Gastrocnemius medialis (tissue), 4 donors: ENCODE results near the gene MRPL10. TPM values are rescaled to one million over a fixed set of nuclear protein-coding genes. Genes with fewer than 3 reads are reported as not detected.

Experiments
- ATAC-seq, 2 donors: fragments of 150-250 bp; one replicate each; pipeline ENCODE4 v1.9.1; 2016
- DNase-seq, 2 donors: peaks; one replicate each; pipeline ENCODE4 v3.0.0-alpha.2; 2019
- H3K27ac ChIP-seq, 4 donors: fragments of 200-600 bp; sonication (generic); 1 replicate in 1 of 4; 2 replicates in 3 of 4; pipeline ENCODE4 v1.5.1; 2016 to 2018; ENCODE audit warnings: mild to moderate bottlenecking in 2 of 4, moderate library complexity in 1 of 4
- H3K27me3 ChIP-seq, 3 donors: fragments of 200-600 bp; sonication (generic) in 2 of 3; 1 replicate in 1 of 3; 2 replicates in 2 of 3; pipeline versions ENCODE4 v1.5.1 to v1.6.0; 2016 to 2019; ENCODE audit warnings: mild to moderate bottlenecking in 1 of 3, moderate library complexity in 1 of 3
- H3K36me3 ChIP-seq, 2 donors: fragments of 200-600 bp; sonication (generic) in 1 of 2; one replicate each; pipeline ENCODE4 v1.5.1; 2017 to 2018
- H3K4me1 ChIP-seq, 2 donors: fragments of 200-600 bp; sonication (generic) in 1 of 2; one replicate each; pipeline ENCODE4 v1.5.1; 2016 to 2017; ENCODE audit warnings: mild to moderate bottlenecking in 2 of 2
- H3K4me3 ChIP-seq, 4 donors: fragments of 200-600 bp; sonication (generic) in 3 of 4; 1 replicate in 1 of 4; 2 replicates in 3 of 4; pipeline ENCODE4 v1.5.1; 2016 to 2019; ENCODE audit warnings: mild to moderate bottlenecking in 2 of 4
- H3K9me3 ChIP-seq, 3 donors: fragments of 200-600 bp; sonication (generic) in 2 of 3; 1 replicate in 1 of 3; 2 replicates in 2 of 3; pipeline ENCODE4 v1.5.1; 2016 to 2019
- POLR2A ChIP-seq, 2 donors: fragments of 450-650 bp; IDR thresholded peaks; one replicate each; pipeline ENCODE4 v1.6.1; 2017; ENCODE audit warnings: antibody characterized with exemption in 2 of 2, mild to moderate bottlenecking in 2 of 2, moderate library complexity in 2 of 2
- in situ Hi-C, 4 donors: fragments of 200-750 bp; cut with MboI; loops; one replicate each; pipeline versions ENCODE4 v1.15.0 to v1.8.0; 2017; ENCODE audit warnings: low sequenced_read_pairs in 4 of 4
- intact Hi-C: fragments of 100-400 bp; cut with DNase I; formaldehyde crosslinking; loops from one replicate; pipeline ENCODE4 v1.15.1; 2023; ENCODE audit warnings: low total_unique reads
- total RNA-seq, 4 donors: library from RNA; depleted of rRNA; stranded (reverse); fragments of >200 nt; gene quantifications; one replicate each; pipeline versions ENCODE4 v1.1.0 to v1.2.3, GENCODE V29; 2016
- TF ChIP-seq, protein P1 (sequence below), 5 experiments: fragments of 450-650 bp in 3 of 5; fragments of 200-600 bp in 2 of 5; sonication (generic) in 2 of 5; IDR thresholded peaks in 4 of 5; conservative IDR thresholded peaks in 1 of 5; 1 replicate in 4 of 5; 2 replicates in 1 of 5; pipeline ENCODE4 v1.5.1; 2016 to 2019; ENCODE audit warnings: antibody characterized with exemption in 5 of 5, mild to moderate bottlenecking in 3 of 5, moderate library complexity in 3 of 5

MRPL10 gene
- total RNA-seq, 4 donors from 2014 or later, result 38.6 to 76.5 (median 49.6) TPM

DNA sequence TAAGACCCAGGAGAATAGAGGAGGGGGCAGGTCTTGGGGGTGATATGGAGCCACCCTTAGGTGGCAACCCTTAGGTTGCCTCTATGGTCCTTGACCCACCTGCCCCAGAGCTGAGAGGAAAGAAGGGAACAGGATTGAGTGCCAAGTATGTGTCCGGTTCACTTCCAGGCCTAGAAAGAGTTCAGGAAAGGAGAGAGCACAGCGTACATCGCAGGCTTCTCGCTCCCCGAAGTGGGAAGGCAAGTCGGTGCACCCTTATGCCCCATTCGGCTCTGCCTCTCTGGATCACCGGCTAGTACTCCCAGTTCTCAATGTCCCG lies 19.0 kb upstream of the MRPL10 start:
- DNase-seq, result no peak
- peaks cover 89 to 98% (median 97%) of the 10 kb centered on the region in 3 donors for H3K27me3 ChIP-seq
- no peaks in the 10 kb centered on the region for H3K36me3 ChIP-seq
- H3K9me3 ChIP-seq, result no peaks in the 10 kb centered on the region
- peaks cover 5 to 16% of the 10 kb centered on the region in 2 donors for H3K4me1 ChIP-seq
- H3K27ac ChIP-seq, result no peak overlapping the region
- H3K4me3 ChIP-seq, result peak overlapping the region in 2 of 4 donors; percentile 38 to 43
- in situ Hi-C loops, result no loop called here
- ATAC-seq, result no peak
- intact Hi-C loops, result no loop called here
- no peak for TF ChIP-seq POLR2A (IDR thresholded peaks at IDR 0.05)
- TF ChIP-seq, protein P1, sequence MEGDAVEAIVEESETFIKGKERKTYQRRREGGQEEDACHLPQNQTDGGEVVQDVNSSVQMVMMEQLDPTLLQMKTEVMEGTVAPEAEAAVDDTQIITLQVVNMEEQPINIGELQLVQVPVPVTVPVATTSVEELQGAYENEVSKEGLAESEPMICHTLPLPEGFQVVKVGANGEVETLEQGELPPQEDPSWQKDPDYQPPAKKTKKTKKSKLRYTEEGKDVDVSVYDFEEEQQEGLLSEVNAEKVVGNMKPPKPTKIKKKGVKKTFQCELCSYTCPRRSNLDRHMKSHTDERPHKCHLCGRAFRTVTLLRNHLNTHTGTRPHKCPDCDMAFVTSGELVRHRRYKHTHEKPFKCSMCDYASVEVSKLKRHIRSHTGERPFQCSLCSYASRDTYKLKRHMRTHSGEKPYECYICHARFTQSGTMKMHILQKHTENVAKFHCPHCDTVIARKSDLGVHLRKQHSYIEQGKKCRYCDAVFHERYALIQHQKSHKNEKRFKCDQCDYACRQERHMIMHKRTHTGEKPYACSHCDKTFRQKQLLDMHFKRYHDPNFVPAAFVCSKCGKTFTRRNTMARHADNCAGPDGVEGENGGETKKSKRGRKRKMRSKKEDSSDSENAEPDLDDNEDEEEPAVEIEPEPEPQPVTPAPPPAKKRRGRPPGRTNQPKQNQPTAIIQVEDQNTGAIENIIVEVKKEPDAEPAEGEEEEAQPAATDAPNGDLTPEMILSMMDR (IDR thresholded peaks at IDR 0.05 in 4 of 5, conservative IDR thresholded peaks at IDR 0.05 in 1 of 5), result no peak

- no peaks in the 10 kb centered on the region for H3K9me3 ChIP-seq
- H3K36me3 ChIP-seq, result no peaks in the 10 kb centered on the region
- in situ Hi-C loops, result loop anchor here in 3 of 4 donors (10.0 to 25.0 kb wide), 3 partner anchors 107 to 289 kb away; partner anchors contain the start of gene PRR15L (in 1 of the 3)
- H3K27me3 ChIP-seq, result peaks cover 67 to 85% (median 76%) of the 10 kb centered on the region in 3 donors
- peaks cover 5 to 16% of the 10 kb centered on the region in 2 donors for H3K4me1 ChIP-seq
- no peak for ATAC-seq
- H3K4me3 ChIP-seq, result no peak overlapping the region
- intact Hi-C loops, result loop anchor here (10.0 kb wide), 1 partner anchor 97 kb away; the partner anchor contains the start of gene PNPO
- no peak for DNase-seq
- H3K27ac ChIP-seq, result no peak overlapping the region
- TF ChIP-seq POLR2A (IDR thresholded peaks at IDR 0.05), result no peak
- TF ChIP-seq, protein P1 (IDR thresholded peaks at IDR 0.05 in 4 of 5, conservative IDR thresholded peaks at IDR 0.05 in 1 of 5), result no peak
These were observed 16.8 kb upstream of the MRPL10 start for GRCh38 chr17:47848198-47848513.

- no peak for ATAC-seq
- in situ Hi-C loops, result loop anchor here in 3 of 4 donors (10.0 to 25.0 kb wide), 3 partner anchors 107 to 290 kb away; partner anchors contain the start of gene PRR15L (in 1 of the 3)
- TF ChIP-seq, protein P1 (IDR thresholded peaks at IDR 0.05 in 4 of 5, conservative IDR thresholded peaks at IDR 0.05 in 1 of 5), result peak in 1 of 5 experiments; percentile 36
- TF ChIP-seq POLR2A (IDR thresholded peaks at IDR 0.05), result no peak
These were observed 16.2 kb upstream of the MRPL10 start for GRCh38 chr17:47847341-47848197.

DNA sequence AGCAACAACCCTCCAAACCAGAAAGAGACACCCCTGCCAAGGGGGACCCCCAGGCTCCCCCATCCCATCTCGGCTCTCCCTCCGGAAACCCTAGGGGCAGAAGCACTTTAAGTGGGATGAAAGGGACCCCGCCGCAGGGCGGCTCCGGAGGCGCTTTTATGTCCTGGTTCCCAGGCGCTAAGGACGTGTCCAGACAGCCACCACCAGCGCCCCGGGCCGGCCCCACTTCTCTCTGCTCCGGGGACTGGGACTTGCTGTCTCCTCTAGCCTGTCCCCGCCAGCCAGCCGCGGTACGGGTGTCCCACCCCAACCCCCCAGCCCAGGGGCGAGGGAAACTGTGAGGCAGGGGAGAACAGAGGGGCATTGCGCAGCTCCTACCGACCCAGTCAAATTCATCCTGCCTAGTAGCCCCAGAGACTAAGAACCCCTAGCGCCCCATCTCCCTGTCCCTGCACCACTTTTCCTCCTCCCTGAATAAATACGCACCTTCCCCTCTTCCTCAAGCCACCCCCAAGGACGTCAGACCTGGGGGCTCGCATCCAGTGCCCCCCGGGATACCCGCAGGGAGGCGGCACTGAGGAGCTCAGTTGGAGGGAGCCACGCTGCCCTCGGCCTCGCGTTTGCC lies 15.5 kb upstream of the MRPL10 start:
- no peak overlapping the region for H3K4me3 ChIP-seq
- peaks cover 5 to 12% of the 10 kb centered on the region in 2 donors for H3K4me1 ChIP-seq
- intact Hi-C loops, result loop anchor here (10.0 kb wide), 1 partner anchor 98 kb away; the partner anchor contains the start of gene PNPO
- H3K9me3 ChIP-seq, result no peaks in the 10 kb centered on the region
- TF ChIP-seq, protein P1 (IDR thresholded peaks at IDR 0.05 in 4 of 5, conservative IDR thresholded peaks at IDR 0.05 in 1 of 5), result no peak
- TF ChIP-seq POLR2A (IDR thresholded peaks at IDR 0.05), result no peak
- H3K36me3 ChIP-seq, result no peaks in the 10 kb centered on the region
- in situ Hi-C loops, result loop anchor here in 3 of 4 donors (10.0 to 25.0 kb wide), 3 partner anchors 108 to 290 kb away; partner anchors contain the start of gene PRR15L (in 1 of the 3)
- ATAC-seq (no peak), DNase-seq (no peak)
- H3K27me3 ChIP-seq, result peaks cover 54 to 72% (median 62%) of the 10 kb centered on the region in 3 donors
- no peak overlapping the region for H3K27ac ChIP-seq

More at GRCh38 chr17:47847341-47848197, 16.2 kb upstream of the MRPL10 start:
- H3K4me1 ChIP-seq, result peaks cover 5 to 16% of the 10 kb centered on the region in 2 donors
- no peaks in the 10 kb centered on the region for H3K9me3 ChIP-seq
- H3K27me3 ChIP-seq, result peaks cover 61 to 79% (median 70%) of the 10 kb centered on the region in 3 donors
- DNase-seq, result no peak
- intact Hi-C loops, result loop anchor here (10.0 kb wide), 1 partner anchor 97 kb away; the partner anchor contains the start of gene PNPO
- H3K27ac ChIP-seq, result no peak overlapping the region
- H3K4me3 ChIP-seq, result no peak overlapping the region
- no peaks in the 10 kb centered on the region for H3K36me3 ChIP-seq
